Keratinocyte (primary cell): ENCODE measurements around the gene SHISA5. TPM values are rescaled to one million over a fixed set of nuclear protein-coding genes. Genes with fewer than 3 reads are reported as not detected.

Source experiments
- DNase-seq: peaks from one replicate; pipeline ENCODE4 v3.0.0-alpha.2; 2011; ENCODE audit warnings: low read depth, missing footprints, low spot score
- FAIRE-seq: peaks from 2 replicates; lab custom pipeline; 2011; peaks lifted over from hg19 to GRCh38; lab: Jason Lieb, UNC
- H2AFZ ChIP-seq: 2 replicates; pipeline ENCODE4 v1.6.0; 2012; ENCODE audit warnings: low read length, control low read depth, inconsistent platforms; ENCODE audit not compliant: control insufficient read depth
- H3K27ac ChIP-seq: 2 replicates; pipeline ENCODE4 v1.5.1; 2011; ENCODE audit warnings: low read length; ENCODE audit not compliant: control insufficient read depth, insufficient read depth
- H3K27me3 ChIP-seq: 3 replicates; pipeline ENCODE4 v1.6.0; 2011; ENCODE audit warnings: low read length; ENCODE audit not compliant: control insufficient read depth, insufficient read depth; ENCODE audit errors: extremely low read depth
- H3K36me3 ChIP-seq, 2 experiments: 2 replicates in 1 of 2; 3 replicates in 1 of 2; pipeline ENCODE4 v1.5.1; 2011; ENCODE audit warnings: low read length in 2 of 2, mild to moderate bottlenecking in 1 of 2; ENCODE audit not compliant: control insufficient read depth in 2 of 2, insufficient read depth in 2 of 2; ENCODE audit errors: extremely low read depth in 1 of 2
- H3K4me1 ChIP-seq: 3 replicates; pipeline ENCODE4 v1.5.1; 2011; ENCODE audit warnings: low read length; ENCODE audit not compliant: control insufficient read depth, insufficient read depth; ENCODE audit errors: extremely low read depth
- H3K4me2 ChIP-seq: 3 replicates; pipeline ENCODE4 v1.6.0; 2011; ENCODE audit warnings: low read depth, low read length; ENCODE audit not compliant: control insufficient read depth, insufficient read depth; ENCODE audit errors: extremely low read depth
- H3K4me3 ChIP-seq, 3 experiments: fragments of 200-600 bp in 1 of 3; sonication (generic) in 1 of 3; 2 replicates in 2 of 3; 3 replicates in 1 of 3; pipeline ENCODE4 v1.5.1; 2011 to 2016; ENCODE audit warnings: low read length in 3 of 3, mild to moderate bottlenecking in 3 of 3, control low read depth in 2 of 3, inconsistent platforms in 1 of 3, low read depth in 1 of 3, mixed read lengths in 1 of 3, mixed run types in 1 of 3, moderate library complexity in 1 of 3; ENCODE audit not compliant: control insufficient read depth in 2 of 3, insufficient read depth in 2 of 3; ENCODE audit errors: extremely low read depth in 1 of 3
- H3K79me2 ChIP-seq: 2 replicates; pipeline ENCODE4 v1.6.0; 2012; ENCODE audit warnings: low read length; ENCODE audit not compliant: control insufficient read depth, insufficient read depth
- H3K9ac ChIP-seq: 3 replicates; pipeline ENCODE4 v1.6.0; 2011; ENCODE audit warnings: low read length; ENCODE audit not compliant: control insufficient read depth, insufficient read depth; ENCODE audit errors: extremely low read depth
- H3K9me1 ChIP-seq: 3 replicates; pipeline ENCODE4 v1.6.0; 2011; ENCODE audit warnings: low read length; ENCODE audit not compliant: control insufficient read depth, insufficient read depth; ENCODE audit errors: extremely low read depth
- H3K9me3 ChIP-seq: 2 replicates; pipeline ENCODE4 v1.5.1; 2012; ENCODE audit warnings: low read depth, low read length; ENCODE audit not compliant: control insufficient read depth
- H4K20me1 ChIP-seq: 3 replicates; pipeline ENCODE4 v1.6.0; 2011; ENCODE audit warnings: low read length; ENCODE audit not compliant: control insufficient read depth, insufficient read depth; ENCODE audit errors: extremely low read depth
- CTCF ChIP-seq, 3 experiments: IDR thresholded peaks in 1 of 3; conservative IDR thresholded peaks in 1 of 3; optimal IDR thresholded peaks in 1 of 3; 2 replicates in 2 of 3; 3 replicates in 1 of 3; pipeline versions ENCODE3 to v1.5.1; 2011; ENCODE audit warnings: low read length in 3 of 3, mild to moderate bottlenecking in 3 of 3, moderate library complexity in 2 of 3, control low read depth in 1 of 3, inconsistent platforms in 1 of 3; ENCODE audit not compliant: insufficient read depth in 2 of 3; ENCODE audit errors: extremely low read depth in 1 of 3
- EZH2 ChIP-seq: IDR thresholded peaks from one replicate; pipeline ENCODE4 v1.6.1; 2012; ENCODE audit warnings: inconsistent platforms, mild to moderate bottlenecking, low read length, moderate library complexity
- dilution Hi-C: fragments of 300-500 bp; cut with MboI; formaldehyde crosslinking; loops from one replicate; pipeline ENCODE4 v1.7.0; 2020; ENCODE audit warnings: low sequenced_read_pairs; ENCODE audit not compliant: extremely low pct_ligation_motif_present
- polyA plus RNA-seq, 5 experiments: library from polyadenylated mRNA; depleted of rRNA in 3 of 5; stranded (reverse) in 3 of 5; stranded (forward) in 1 of 5; unstranded in 1 of 5; fragments of >200 nt; gene quantifications; 1 replicate in 1 of 5; 2 replicates in 3 of 5; 3 replicates in 1 of 5; pipeline versions ENCODE4 v1.2.1 to v1.2.3, GENCODE V29; 2011 to 2012; ENCODE audit warnings: missing spikeins in 2 of 5, low read depth in 1 of 5, low replicate concordance in 1 of 5

The SHISA5 gene
- polyA plus RNA-seq, 1 donor (not counting 4 experiments of a cell fraction or from before 2014, with no cell fraction given) = 94.4 TPM

GRCh38 chr3:48422272-48422671 lies 81.7 kb downstream of the SHISA5 start:
- no peak for TF ChIP-seq EZH2
- no peak for TF ChIP-seq CTCF (optimal IDR thresholded peaks at IDR 0.05 in 1 of 3, IDR thresholded peaks at IDR 0.05 in 1 of 3, conservative IDR thresholded peaks at IDR 0.05 in 1 of 3; ENCODE audit: extremely low read depth in 1 of 3, insufficient read depth in 2 of 3, low read length in 3 of 3)
- dilution Hi-C loops = no loop called here
- no peaks in the 10 kb centered on the region for H3K9me1 ChIP-seq

GRCh38 chr3:48420561-48420960 lies 83.4 kb downstream of the SHISA5 start:
- peaks cover 48 to 61% of the 10 kb centered on the region in 2 experiments for H3K36me3 ChIP-seq
- FAIRE-seq = no peak
- H3K79me2 ChIP-seq = peaks cover 52% of the 10 kb centered on the region
- H3K9ac ChIP-seq = no peak overlapping the region
- H4K20me1 ChIP-seq = peaks cover 18% of the 10 kb centered on the region
- no peaks in the 10 kb centered on the region for H3K27me3 ChIP-seq
- TF ChIP-seq EZH2 = no peak
- no peak for TF ChIP-seq CTCF (optimal IDR thresholded peaks at IDR 0.05 in 1 of 3, IDR thresholded peaks at IDR 0.05 in 1 of 3, conservative IDR thresholded peaks at IDR 0.05 in 1 of 3; ENCODE audit: extremely low read depth in 1 of 3, insufficient read depth in 2 of 3, low read length in 3 of 3)
- H3K4me1 ChIP-seq = peaks cover 16% of the 10 kb centered on the region
- no peak overlapping the region for H3K27ac ChIP-seq
- H3K4me3 ChIP-seq = no peak overlapping the region
- dilution Hi-C loops = no loop called here
- H3K9me3 ChIP-seq = no peaks in the 10 kb centered on the region
- no peak for DNase-seq
- no peak overlapping the region for H2AFZ ChIP-seq
- H3K9me1 ChIP-seq = no peaks in the 10 kb centered on the region
- H3K4me2 ChIP-seq = no peak overlapping the region

More at GRCh38 chr3:48422272-48422671, 81.7 kb downstream of the SHISA5 start:
- Histone ChIP-seq H3K9ac (no peak overlapping the region), H3K4me3 (no peak overlapping the region), H3K27ac (no peak overlapping the region), H4K20me1 (peaks cover 24% of the 10 kb centered on the region), H3K36me3 (peaks cover 41 to 50% of the 10 kb centered on the region in 2 experiments), H3K4me2 (no peak overlapping the region), H3K9me3 (no peaks in the 10 kb centered on the region), H3K79me2 (peaks cover 69% of the 10 kb centered on the region), H3K27me3 (no peaks in the 10 kb centered on the region), H2AFZ (no peak overlapping the region), H3K4me1 (peaks cover 33% of the 10 kb centered on the region)
- no peak for DNase-seq
- no peak for FAIRE-seq
